ENCODE data around the gene MT1E. TPM values are rescaled to one million over a fixed set of nuclear protein-coding genes. Genes with fewer than 3 reads are reported as not detected.
"Not testable (repeated sequence)": the region's sequence is repeated elsewhere in the genome, so short reads cannot be mapped to it uniquely, and the experiment has no call there.

The MT1E gene
- total RNA-seq (2012; rRNA removed): 578 and 773 TPM in 2 replicates

- Histone ChIP-seq H3K4me2 (ENCODE audit: low read length) (peak within 1 kb of the TSS; percentile 90), H3K9me3 (replicated peaks; ENCODE audit: low read length) (no peaks in the 10 kb centered on the region), H3K9ac (ENCODE audit: low read depth, low read length) (peak within 1 kb of the TSS; percentile 87), H3K36me3 (ENCODE audit: insufficient read depth, low read length) (no peaks in the 10 kb centered on the region), H3K4me1 (ENCODE audit: control insufficient read depth, insufficient read depth, low read length) (peaks cover 9% of the 10 kb centered on the region), H3K27me3 (ENCODE audit: control insufficient read depth, insufficient read depth, low read length) (no peaks in the 10 kb centered on the region), H3K4me3 (ENCODE audit: low read length) (peak within 1 kb of the TSS; percentile 78)
Measured at GRCh38 chr16:56625140-56625942, at the start of gene MT1E. Gene MT1E, plus strand, starts transcription at chr16:56625781. Its CDS starts 71 bp downstream, at chr16:56625852.

DNA sequence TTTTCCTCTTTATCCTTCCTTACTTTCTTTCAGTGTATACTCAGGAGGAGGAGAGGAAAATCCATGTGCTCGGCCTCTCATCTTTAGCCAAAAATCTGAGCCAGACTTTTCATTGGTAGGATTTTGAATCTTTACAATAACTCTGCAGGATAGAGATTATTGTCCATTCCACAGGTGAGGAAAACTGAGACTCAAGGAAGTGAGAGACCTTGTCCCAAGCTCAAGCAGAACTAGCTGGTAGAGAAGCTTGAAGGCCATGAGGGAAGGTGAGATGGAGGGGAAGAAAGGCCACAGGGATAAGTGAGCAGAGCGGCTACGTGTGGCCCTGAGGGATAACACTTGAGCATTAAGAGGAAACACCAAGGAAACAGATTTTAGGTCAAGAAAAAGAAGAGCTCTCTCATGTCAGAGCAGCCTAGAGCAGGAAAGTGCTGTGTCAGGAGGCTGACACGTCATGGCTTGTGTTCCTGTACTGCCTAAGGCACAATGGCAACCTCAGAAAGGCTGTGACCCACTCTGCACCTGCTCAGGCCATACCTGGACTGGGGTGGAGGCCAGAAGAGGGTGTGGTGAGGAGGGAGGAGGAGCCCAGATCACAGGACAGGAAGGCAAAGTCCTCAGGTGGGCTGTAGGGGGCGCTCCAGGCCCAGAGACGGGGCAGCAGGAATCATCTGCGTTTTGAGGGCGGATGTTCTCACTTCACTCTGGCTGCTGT is 48.8 kb upstream of the MT1E start:
- no peaks in the 10 kb centered on the region for H3K36me3 ChIP-seq (ENCODE audit: insufficient read depth, low read length)
- no peak overlapping the region for H3K9ac ChIP-seq (ENCODE audit: low read depth, low read length)
- H3K9me3 ChIP-seq (replicated peaks; ENCODE audit: low read length): peaks cover 4% of the 10 kb centered on the region
- H3K4me2 ChIP-seq (ENCODE audit: low read length): no peak overlapping the region
- H3K4me3 ChIP-seq (ENCODE audit: low read length): no peak overlapping the region
- H3K27me3 ChIP-seq (ENCODE audit: control insufficient read depth, insufficient read depth, low read length): peaks cover 12% of the 10 kb centered on the region
- H3K4me1 ChIP-seq (ENCODE audit: control insufficient read depth, insufficient read depth, low read length): no peaks in the 10 kb centered on the region

DNA sequence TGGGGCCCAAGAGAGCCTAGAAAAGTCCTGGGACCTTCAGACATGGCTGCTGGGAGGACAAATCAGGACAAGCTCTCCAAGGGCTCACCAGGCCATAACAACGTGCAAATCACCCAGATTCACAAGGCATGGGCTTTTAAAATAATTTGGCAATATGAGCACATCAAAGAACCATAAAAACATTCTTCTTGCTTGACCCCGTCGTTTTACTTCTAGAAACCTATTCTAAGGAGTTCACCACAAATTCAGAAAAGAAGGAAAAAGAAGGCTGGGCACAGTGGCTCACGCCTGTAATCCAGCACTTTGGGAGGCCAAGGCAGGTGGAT is 48.3 kb upstream of the MT1E start:
- H3K9ac ChIP-seq (ENCODE audit: low read depth, low read length): no peak overlapping the region

DNA sequence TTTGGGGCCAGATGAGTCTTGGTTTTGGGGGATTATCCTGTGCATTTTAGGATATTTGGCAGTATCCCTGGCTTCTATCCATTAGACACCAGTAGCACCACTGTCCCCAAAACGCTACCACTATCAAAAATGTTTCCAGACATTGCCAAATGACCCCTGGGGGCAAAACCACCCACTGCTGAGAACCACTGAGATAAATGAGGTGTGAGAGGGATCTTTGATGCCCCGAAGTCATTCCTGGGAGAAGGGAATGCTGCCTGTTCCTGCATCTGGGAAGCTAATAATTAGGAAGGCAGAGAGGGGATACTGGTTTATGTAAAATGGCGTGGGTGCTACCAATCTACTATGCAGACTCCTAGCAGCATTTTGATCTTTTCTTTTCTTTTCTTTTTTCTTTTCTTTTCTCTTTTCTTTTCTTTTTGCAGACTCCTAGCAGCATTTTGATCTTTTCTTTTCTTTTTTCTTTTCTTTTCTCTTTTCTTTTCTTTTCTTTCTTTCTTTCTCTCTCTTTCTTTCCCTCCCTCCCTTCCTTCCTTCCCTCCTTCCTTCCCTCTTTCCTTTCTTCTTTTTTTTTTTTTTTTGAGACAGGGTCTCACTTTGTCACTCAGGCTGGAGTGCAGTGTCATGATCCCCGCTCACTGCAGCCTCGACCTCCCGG is 45.1 kb upstream of the MT1E start:
- Histone ChIP-seq H3K9ac (ENCODE audit: low read depth, low read length) (no peak overlapping the region), H3K4me3 (ENCODE audit: low read length) (no peak overlapping the region), H3K36me3 (ENCODE audit: insufficient read depth, low read length) (no peaks in the 10 kb centered on the region), H3K27me3 (ENCODE audit: control insufficient read depth, insufficient read depth, low read length) (peaks cover 19% of the 10 kb centered on the region), H3K9me3 (replicated peaks; ENCODE audit: low read length) (no peaks in the 10 kb centered on the region), H3K4me1 (ENCODE audit: control insufficient read depth, insufficient read depth, low read length) (no peaks in the 10 kb centered on the region), H3K4me2 (ENCODE audit: low read length) (no peak overlapping the region)

More for the DNA sequence above, 48.3 kb upstream of the MT1E start:
- Histone ChIP-seq H3K4me3 (ENCODE audit: low read length) (no peak overlapping the region), H3K4me1 (ENCODE audit: control insufficient read depth, insufficient read depth, low read length) (no peaks in the 10 kb centered on the region), H3K9me3 (replicated peaks; ENCODE audit: low read length) (peaks cover 4% of the 10 kb centered on the region), H3K36me3 (ENCODE audit: insufficient read depth, low read length) (no peaks in the 10 kb centered on the region), H3K27me3 (ENCODE audit: control insufficient read depth, insufficient read depth, low read length) (peaks cover 9% of the 10 kb centered on the region), H3K4me2 (ENCODE audit: low read length) (no peak overlapping the region)

DNA sequence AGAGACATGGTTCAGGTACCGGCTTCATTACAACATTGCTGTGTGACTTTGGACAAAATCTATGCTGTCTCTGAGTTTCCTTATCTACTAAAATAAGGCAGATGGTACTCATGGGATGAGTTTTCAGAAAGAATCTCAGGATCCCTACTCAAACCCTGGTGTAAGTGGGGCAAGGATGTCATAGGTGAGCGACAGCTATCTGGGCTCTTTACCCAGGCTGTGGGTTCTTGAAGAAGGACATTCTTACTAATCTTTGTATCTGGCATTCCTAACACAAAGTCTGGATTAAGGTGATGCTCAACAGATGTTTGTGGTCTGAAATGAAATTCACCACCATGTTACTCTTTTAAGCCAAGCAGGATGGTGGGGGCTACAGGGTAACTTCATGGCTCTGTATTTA is 42.7 kb upstream of the MT1E start:
- H3K4me3 ChIP-seq (ENCODE audit: low read length); H3K9ac ChIP-seq (ENCODE audit: low read depth, low read length); H3K9me3 ChIP-seq (replicated peaks; ENCODE audit: low read length); H3K4me1 ChIP-seq (ENCODE audit: control insufficient read depth, insufficient read depth, low read length); H3K4me2 ChIP-seq (ENCODE audit: low read length); H3K36me3 ChIP-seq (ENCODE audit: insufficient read depth, low read length): not testable (repeated sequence)
- H3K27me3 ChIP-seq (ENCODE audit: control insufficient read depth, insufficient read depth, low read length): peaks cover 40% of the 10 kb centered on the region

GRCh38 chr16:56583351-56584168 is 42.0 kb upstream of the MT1E start:
- Histone ChIP-seq H3K4me2 (ENCODE audit: low read length) (no peak overlapping the region), H3K9me3 (replicated peaks; ENCODE audit: low read length) (no peaks in the 10 kb centered on the region), H3K36me3 (ENCODE audit: insufficient read depth, low read length) (no peaks in the 10 kb centered on the region), H3K27me3 (ENCODE audit: control insufficient read depth, insufficient read depth, low read length) (peaks cover 44% of the 10 kb centered on the region), H3K9ac (ENCODE audit: low read depth, low read length) (no peak overlapping the region), H3K4me3 (ENCODE audit: low read length) (no peak overlapping the region), H3K4me1 (ENCODE audit: control insufficient read depth, insufficient read depth, low read length) (no peaks in the 10 kb centered on the region)

- no peaks in the 10 kb centered on the region for H3K9me3 ChIP-seq (replicated peaks; ENCODE audit: low read length)
- H3K4me1 ChIP-seq (ENCODE audit: control insufficient read depth, insufficient read depth, low read length): peaks cover 5% of the 10 kb centered on the region
- no peaks in the 10 kb centered on the region for H3K36me3 ChIP-seq (ENCODE audit: insufficient read depth, low read length)
- H3K9ac ChIP-seq (ENCODE audit: low read depth, low read length): no peak overlapping the region
- H3K4me2 ChIP-seq (ENCODE audit: low read length): no peak overlapping the region
- peaks cover 52% of the 10 kb centered on the region for H3K27me3 ChIP-seq (ENCODE audit: control insufficient read depth, insufficient read depth, low read length)
- no peak overlapping the region for H3K4me3 ChIP-seq (ENCODE audit: low read length)
Measured at GRCh38 chr16:56584276-56584675, 41.3 kb upstream of the MT1E start.

DNA sequence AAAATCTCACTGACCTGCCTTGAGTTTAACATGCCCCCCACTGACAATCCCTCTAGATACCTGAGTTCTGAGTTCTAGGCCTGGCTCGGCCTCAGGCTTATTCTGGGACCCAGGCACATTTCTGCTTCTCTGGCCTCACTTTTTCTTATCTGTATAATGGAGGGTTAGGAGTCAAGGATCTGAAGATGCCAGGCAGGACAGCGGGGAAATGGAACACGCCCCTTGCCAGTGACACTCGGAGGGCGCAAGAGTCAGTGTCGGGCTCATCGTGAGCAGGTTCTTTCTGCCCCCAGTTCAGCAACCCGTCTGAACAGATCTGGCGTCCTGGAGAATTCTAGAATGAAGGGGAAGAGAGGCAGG is 36.8 kb upstream of the MT1E start:
- Histone ChIP-seq H3K36me3 (ENCODE audit: insufficient read depth, low read length) (no peaks in the 10 kb centered on the region), H3K9me3 (replicated peaks; ENCODE audit: low read length) (no peaks in the 10 kb centered on the region), H3K4me3 (ENCODE audit: low read length) (peak overlapping the region; percentile 71), H3K27me3 (ENCODE audit: control insufficient read depth, insufficient read depth, low read length) (peaks cover 72% of the 10 kb centered on the region), H3K9ac (ENCODE audit: low read depth, low read length) (no peak overlapping the region), H3K4me1 (ENCODE audit: control insufficient read depth, insufficient read depth, low read length) (peaks cover 10% of the 10 kb centered on the region), H3K4me2 (ENCODE audit: low read length) (peak overlapping the region; percentile 85)

DNA sequence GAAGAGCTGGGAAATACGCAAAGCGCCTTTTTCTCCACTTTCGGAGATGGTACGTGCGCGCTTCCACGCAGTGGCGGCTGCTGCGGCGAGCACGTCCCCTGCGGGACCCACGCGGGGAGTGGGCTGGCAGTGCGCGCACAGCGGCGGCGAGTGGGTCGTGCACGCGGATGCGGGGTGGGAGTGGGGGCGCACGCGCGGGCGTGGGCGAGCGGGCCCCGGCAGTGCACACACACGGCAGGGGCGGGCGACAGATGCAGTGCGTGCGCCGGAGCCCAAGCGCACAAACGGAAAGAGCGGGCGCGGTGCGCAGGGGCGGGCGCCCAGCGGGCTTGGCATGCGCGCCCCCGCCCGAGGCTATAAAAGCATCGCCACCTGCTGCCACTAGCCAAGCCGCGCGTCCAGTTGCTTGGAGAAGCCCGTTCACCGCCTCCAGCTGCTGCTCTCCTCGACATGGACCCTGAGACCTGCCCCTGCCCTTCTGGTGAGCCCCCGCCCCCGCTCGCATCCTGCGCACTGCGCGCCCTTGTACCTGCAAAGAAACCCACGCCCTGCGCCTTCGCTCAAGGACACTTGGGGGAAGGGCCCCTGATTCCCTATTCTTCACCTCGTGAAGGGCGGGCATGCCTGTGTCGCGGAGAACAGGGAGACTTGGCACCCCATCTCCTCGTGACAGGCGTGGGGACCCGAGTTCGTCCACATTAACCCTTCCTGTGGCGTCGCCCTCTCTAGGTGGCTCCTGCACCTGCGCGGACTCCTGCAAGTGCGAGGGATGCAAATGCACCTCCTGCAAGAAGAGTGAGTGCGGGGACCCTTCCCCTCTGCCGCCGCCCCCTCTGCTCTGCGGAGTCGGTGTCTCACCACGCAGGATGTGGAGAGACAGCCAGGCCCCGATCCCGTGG is 36.2 kb upstream of the MT1E start, which contains the start of gene MT3:
TSS of gene MT3 (plus strand) at position 388 of the 899 bp plus-strand sequence. CDS start at position 451, 63 bp downstream.
- Histone ChIP-seq H3K4me1 (ENCODE audit: control insufficient read depth, insufficient read depth, low read length) (peaks cover 10% of the 10 kb centered on the region), H3K4me3 (ENCODE audit: low read length) (peak within 1 kb of the TSS; percentile 71), H3K9me3 (replicated peaks; ENCODE audit: low read length) (no peaks in the 10 kb centered on the region), H3K9ac (ENCODE audit: low read depth, low read length) (no peak within 1 kb of the TSS), H3K4me2 (ENCODE audit: low read length) (peak within 1 kb of the TSS; percentile 85), H3K36me3 (ENCODE audit: insufficient read depth, low read length) (no peaks in the 10 kb centered on the region), H3K27me3 (ENCODE audit: control insufficient read depth, insufficient read depth, low read length) (peaks cover 72% of the 10 kb centered on the region)

DNA sequence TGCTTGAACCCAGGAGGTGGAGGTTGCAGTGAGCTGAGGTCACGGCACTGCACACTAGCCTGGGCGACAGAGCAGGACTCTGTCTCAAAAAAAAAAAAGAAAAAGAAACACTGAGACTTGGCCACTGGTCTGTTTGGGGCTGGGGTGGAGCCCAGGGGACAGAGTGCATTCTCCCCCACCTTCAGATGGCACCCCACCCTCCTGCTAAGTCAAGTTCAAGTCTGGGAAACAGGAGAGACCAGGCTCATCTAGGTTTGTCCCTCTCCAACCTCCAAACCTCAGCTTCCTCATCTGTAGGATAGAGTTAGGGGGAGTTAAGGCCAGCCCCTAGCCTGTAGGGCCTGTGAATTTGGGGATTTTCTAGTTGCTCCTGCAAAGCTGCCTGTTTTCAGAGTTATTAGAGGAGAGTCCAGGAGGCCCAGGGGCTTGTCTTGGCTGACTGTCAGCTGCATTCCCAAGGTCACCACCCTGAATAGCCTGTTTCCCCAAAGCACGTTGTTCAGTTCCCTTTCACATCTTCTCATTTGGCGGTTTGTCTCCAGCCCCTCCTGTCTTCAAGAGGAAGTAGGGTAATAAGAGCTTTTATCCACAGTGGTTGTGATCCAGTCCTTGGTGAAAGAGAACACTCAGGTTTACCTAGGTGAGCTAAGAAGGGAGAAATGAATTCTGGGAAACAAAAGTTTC is 34.1 kb upstream of the MT1E start:
- Histone ChIP-seq H3K36me3 (ENCODE audit: insufficient read depth, low read length) (no peaks in the 10 kb centered on the region), H3K27me3 (ENCODE audit: control insufficient read depth, insufficient read depth, low read length) (peaks cover 53% of the 10 kb centered on the region), H3K4me1 (ENCODE audit: control insufficient read depth, insufficient read depth, low read length) (peaks cover 10% of the 10 kb centered on the region), H3K9me3 (replicated peaks; ENCODE audit: low read length) (no peaks in the 10 kb centered on the region), H3K4me2 (ENCODE audit: low read length) (no peak overlapping the region), H3K4me3 (ENCODE audit: low read length) (no peak overlapping the region), H3K9ac (ENCODE audit: low read depth, low read length) (no peak overlapping the region)
